ENCODE results near the gene CLTB. TPM values are rescaled to one million over a fixed set of nuclear protein-coding genes. Genes with fewer than 3 reads are reported as not detected.

Gene CLTB
- polyA plus RNA-seq, 4 donors, result 52.4 to 71.9 (median 57.8) TPM

DNA sequence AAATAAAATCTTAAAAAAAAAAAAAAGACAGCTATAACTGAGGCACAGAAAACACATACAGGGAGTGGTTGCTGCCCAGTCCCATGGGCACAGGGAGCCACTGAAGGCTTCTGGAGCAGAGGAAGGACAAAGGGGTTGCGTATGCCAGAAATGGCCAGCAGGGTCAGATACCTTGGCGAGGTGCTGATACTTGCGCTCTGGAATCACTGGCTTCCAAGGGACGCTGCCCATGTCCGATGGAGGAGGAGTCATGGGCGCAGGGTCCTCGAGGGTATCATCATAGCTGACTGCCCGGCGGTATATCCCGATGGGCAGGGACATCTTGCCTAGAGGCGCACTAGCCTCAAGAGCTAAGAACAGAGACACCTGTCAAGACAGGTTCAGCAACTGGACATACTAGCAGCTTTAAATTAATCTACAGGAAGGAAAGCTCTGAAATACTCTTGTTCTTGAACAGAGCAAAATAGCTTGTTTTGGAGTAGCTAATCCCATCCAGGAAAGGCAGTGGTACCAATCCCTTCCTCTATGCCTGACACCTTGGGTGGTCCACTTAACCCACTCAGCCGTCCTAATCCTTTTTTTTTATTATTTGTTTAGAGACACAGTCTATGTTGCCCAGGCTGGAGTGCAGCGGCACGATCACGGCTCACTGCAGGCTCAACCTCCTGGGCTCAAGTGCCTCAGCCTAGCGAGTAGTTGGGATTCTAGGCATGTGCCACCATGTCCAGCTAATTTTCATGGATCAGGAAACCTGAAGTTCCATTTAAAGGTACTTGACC lies 60.8 kb downstream of the CLTB start:
- DNase-seq (ENCODE audit: low read depth in 4 of 4, low spot score in 2 of 4), result no peak

DNA sequence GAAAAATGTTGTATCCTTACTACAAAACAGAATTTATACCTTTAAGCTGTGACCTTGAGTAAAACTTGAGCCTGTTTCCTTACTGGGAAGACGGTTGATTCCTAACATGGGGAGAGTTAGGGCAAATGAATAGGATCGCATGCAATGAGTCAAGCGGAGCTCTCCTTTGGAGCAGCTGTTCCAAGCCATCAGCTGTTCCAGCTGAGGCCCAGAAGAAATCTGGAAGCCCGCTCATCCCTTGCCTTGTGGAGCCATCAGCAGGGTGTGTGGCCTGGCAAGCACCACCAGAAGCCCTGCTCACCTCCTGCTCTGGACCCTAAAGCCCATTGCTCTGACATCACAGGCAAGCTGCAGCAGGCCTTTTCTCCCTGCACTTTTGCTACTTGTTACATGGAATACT lies 62.8 kb downstream of the CLTB start:
- no peak for DNase-seq (ENCODE audit: low read depth in 4 of 4, low spot score in 2 of 4)

DNA sequence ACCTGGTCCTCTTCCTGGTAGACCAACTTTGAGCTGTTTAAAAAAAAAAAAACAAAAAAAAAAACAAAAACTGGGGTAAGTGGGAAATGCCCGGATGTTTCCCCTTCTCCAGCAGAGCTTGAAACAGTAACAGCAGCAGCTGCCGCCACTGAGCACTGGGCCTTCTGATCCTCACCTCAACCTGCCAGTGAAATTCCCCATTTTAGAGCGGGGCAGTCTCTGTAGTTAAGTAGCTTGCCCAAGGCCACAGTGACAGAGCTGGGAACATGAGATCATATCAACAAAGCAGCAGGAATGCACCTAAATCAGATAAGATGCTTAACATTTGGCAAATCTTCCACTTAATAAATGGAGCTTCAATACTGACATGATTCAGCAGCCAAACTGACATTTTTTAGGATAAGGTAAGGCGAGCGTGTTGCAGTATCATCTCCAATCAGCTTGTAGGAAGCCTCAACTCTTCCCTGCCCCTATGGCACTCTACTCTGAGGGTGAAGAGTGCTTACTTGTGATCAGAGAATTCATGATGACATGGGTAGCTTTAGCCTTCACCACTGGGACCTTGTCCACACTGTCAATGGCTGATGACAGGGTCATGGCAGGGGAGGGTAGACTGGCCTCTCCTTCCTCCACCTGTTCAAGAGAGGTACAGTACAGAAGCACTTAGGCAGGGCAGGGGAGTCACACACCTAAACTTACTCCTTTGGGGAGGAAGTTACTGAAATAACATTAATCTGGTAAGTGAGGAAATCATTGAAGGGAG lies 64.0 kb downstream of the CLTB start:
- no peak for DNase-seq (ENCODE audit: low read depth in 4 of 4, low spot score in 2 of 4)

DNA sequence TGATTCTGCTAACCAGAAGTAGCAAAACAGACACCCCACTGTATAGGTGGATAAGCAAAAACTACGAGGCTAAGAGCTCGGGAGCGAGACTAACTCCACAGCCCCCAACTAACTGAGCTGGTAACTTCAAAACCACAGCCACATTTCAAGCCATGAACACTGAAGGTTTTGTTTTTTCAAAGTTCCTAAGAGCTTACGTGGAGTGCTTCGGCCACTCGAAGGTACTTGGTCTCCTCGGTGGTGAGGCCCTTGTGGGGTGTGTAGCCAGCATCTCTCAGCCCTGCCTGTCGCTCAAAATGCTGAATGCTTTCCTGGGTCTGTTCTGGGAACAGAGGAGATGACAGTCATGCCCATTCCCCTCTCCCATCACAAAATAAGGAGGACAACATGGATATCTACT lies 65.9 kb downstream of the CLTB start:
- no peak for DNase-seq (ENCODE audit: low read depth in 4 of 4, low spot score in 2 of 4)

DNA sequence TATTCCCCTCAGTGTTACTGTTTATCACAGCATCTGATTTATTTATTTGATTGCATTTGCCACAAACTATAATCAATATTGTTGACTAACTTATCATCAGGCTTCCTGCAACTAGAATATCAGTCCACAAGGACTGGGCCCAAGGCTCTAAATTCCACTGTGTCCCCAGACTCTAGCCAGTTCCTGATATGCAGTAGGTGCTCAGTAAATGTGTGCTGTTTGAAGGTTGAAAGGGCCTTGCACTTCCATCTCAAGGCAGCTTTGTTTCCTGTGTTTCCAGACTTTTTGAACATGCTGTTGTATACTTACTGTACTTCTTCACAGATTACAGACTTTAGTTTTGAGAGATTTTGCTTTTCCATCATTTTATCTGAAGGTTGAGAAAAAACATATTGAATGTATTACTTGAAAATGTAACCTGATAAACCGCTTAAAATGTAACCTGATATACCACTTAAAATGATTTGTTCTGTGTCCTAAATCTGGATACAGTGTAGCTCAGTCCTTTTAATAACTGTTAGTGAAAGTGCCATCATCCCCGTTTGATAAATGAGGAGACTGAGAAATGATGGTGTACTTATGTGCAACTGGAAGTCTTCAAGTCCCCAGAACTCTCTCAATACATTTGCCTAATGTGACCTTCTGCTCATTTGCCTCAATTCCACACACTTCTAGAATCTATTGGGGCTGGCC lies 73.4 kb downstream of the CLTB start:
- DNase-seq (ENCODE audit: low read depth in 4 of 4, low spot score in 2 of 4), result no peak

Other genes starting within 250 kb of the CLTB start
- 10 to 100 TPM; 17.6 to 22.6 (median 19.6) TPM for gene SIMC1, start 178.1 kb downstream of the CLTB start, polyA plus RNA-seq (ENCODE audit: insufficient read length in 4 of 4)
- gene KIAA1191, start 54.8 kb downstream of the CLTB start, polyA plus RNA-seq (ENCODE audit: insufficient read length in 4 of 4), result 100 to 1,000 TPM; 138 to 171 (median 160) TPM
- 10 to 100 TPM in 3 of 4 donors, 1 to 10 TPM in 1; 9.7 to 17.8 (median 13.5) TPM for gene ARL10, start 51.1 kb downstream of the CLTB start, polyA plus RNA-seq (ENCODE audit: insufficient read length in 4 of 4)
- 10 to 100 TPM; 26.5 to 33.7 (median 32.2) TPM for gene NOP16, start 27.9 kb downstream of the CLTB start, polyA plus RNA-seq (ENCODE audit: insufficient read length in 4 of 4)
- 100 to 1,000 TPM in 3 of 4 donors, 10 to 100 TPM in 1; 99.5 to 151 (median 115) TPM for gene HIGD2A, start 27.8 kb downstream of the CLTB start, polyA plus RNA-seq (ENCODE audit: insufficient read length in 4 of 4)
- gene FAF2, start 31.8 kb upstream of the CLTB start, polyA plus RNA-seq (ENCODE audit: insufficient read length in 4 of 4), result 10 to 100 TPM; 43.6 to 48.5 (median 46.6) TPM
- gene RNF44, start 120.9 kb upstream of the CLTB start, polyA plus RNA-seq (ENCODE audit: insufficient read length in 4 of 4), result 10 to 100 TPM; 30.0 to 81.1 (median 58.9) TPM
- gene CDHR2, start 132.8 kb upstream of the CLTB start, polyA plus RNA-seq (ENCODE audit: insufficient read length in 4 of 4), result 10 to 100 TPM; 15.0 to 25.7 (median 21.7) TPM
- 1 to 10 TPM; 1.6 to 2.0 (median 1.8) TPM for gene GPRIN1, start 193.6 kb upstream of the CLTB start, polyA plus RNA-seq (ENCODE audit: insufficient read length in 4 of 4)
- under 1 TPM in 1 of 4 donors, not detected in 3; 0.63 TPM for gene SNCB, start 214.0 kb upstream of the CLTB start, polyA plus RNA-seq (ENCODE audit: insufficient read length in 4 of 4)
- under 1 TPM in 3 of 4 donors, not detected in 1; 0.06 to 0.11 (median 0.07) TPM for gene EIF4E1B, start 214.1 kb upstream of the CLTB start, polyA plus RNA-seq (ENCODE audit: insufficient read length in 4 of 4)
- 10 to 100 TPM; 29.2 to 37.8 (median 33.5) TPM for gene TSPAN17, start 230.9 kb upstream of the CLTB start, polyA plus RNA-seq (ENCODE audit: insufficient read length in 4 of 4)